GM23248 (cell line): ENCODE measurements around the gene IQGAP2. TPM values are rescaled to one million over a fixed set of nuclear protein-coding genes. Genes with fewer than 3 reads are reported as not detected.

ENCODE experiments used
- DNase-seq: peaks from one replicate; pipeline ENCODE4 v3.0.0-alpha.2; 2015
- H2AFZ ChIP-seq: fragments of 200-600 bp; sonication (generic); 2 replicates; pipeline ENCODE4 v1.6.1; 2016; ENCODE audit warnings: antibody characterized with exemption
- H3F3A ChIP-seq: fragments of 200-600 bp; sonication (generic); 2 replicates; pipeline ENCODE4 v1.6.1; 2016; ENCODE audit warnings: mild to moderate bottlenecking, antibody characterized with exemption, mixed run types; ENCODE audit not compliant: insufficient read depth
- H3K27ac ChIP-seq: fragments of 200-600 bp; sonication (generic); 2 replicates; pipeline ENCODE4 v1.5.1; 2016; ENCODE audit warnings: mild to moderate bottlenecking
- H3K27me3 ChIP-seq: fragments of 200-600 bp; sonication (generic); replicated peaks from 2 replicates; pipeline ENCODE4 v1.6.1; 2016; ENCODE audit warnings: mild to moderate bottlenecking; ENCODE audit not compliant: insufficient read depth
- H3K36me3 ChIP-seq: fragments of 200-600 bp; sonication (generic); 2 replicates; pipeline ENCODE4 v1.6.1; 2016; ENCODE audit warnings: low read depth, mild to moderate bottlenecking
- H3K4me1 ChIP-seq: fragments of 200-600 bp; sonication (generic); 2 replicates; pipeline ENCODE4 v1.6.1; 2016; ENCODE audit warnings: mild to moderate bottlenecking; ENCODE audit not compliant: insufficient read depth
- H3K4me2 ChIP-seq: fragments of 200-600 bp; sonication (generic); one replicate; pipeline ENCODE4 v1.6.1; 2016; ENCODE audit warnings: mild to moderate bottlenecking; ENCODE audit not compliant: unreplicated experiment
- H3K4me3 ChIP-seq: fragments of 200-600 bp; sonication (generic); 2 replicates; pipeline ENCODE4 v1.5.1; 2016; ENCODE audit warnings: mild to moderate bottlenecking
- H3K79me2 ChIP-seq: fragments of 200-600 bp; sonication (generic); 2 replicates; pipeline ENCODE4 v1.6.1; 2016; ENCODE audit warnings: mild to moderate bottlenecking; ENCODE audit not compliant: insufficient read depth
- H3K9ac ChIP-seq: fragments of 200-600 bp; sonication (generic); 2 replicates; pipeline ENCODE4 v1.6.1; 2016; ENCODE audit warnings: mild to moderate bottlenecking
- H3K9me2 ChIP-seq: fragments of 200-600 bp; sonication (generic); 2 replicates; pipeline ENCODE4 v1.6.1; 2016; ENCODE audit warnings: mixed run types, mild to moderate bottlenecking, moderate library complexity; ENCODE audit not compliant: insufficient read depth
- H3K9me3 ChIP-seq: fragments of 200-600 bp; sonication (generic); one replicate; pipeline ENCODE4 v1.6.1; 2017; ENCODE audit warnings: low read depth
- H4K20me1 ChIP-seq: fragments of 200-600 bp; sonication (generic); 2 replicates; pipeline ENCODE4 v1.6.0; 2016; ENCODE audit not compliant: insufficient read depth
- EZH2 ChIP-seq: fragments of 200-600 bp; sonication (generic); IDR thresholded peaks from 2 replicates; pipeline ENCODE4 v1.6.1; 2018; ENCODE audit warnings: antibody characterized with exemption, mild to moderate bottlenecking; ENCODE audit not compliant: insufficient read depth, poor library complexity, severe bottlenecking
- EZH2phosphoT487 ChIP-seq: fragments of 200-600 bp; sonication (generic); IDR thresholded peaks from 2 replicates; pipeline ENCODE4 v1.6.1; 2018; ENCODE audit warnings: antibody characterized with exemption, moderate library complexity, mild to moderate bottlenecking, low read depth; ENCODE audit not compliant: insufficient read depth
- WGBS, 2 experiments: methylation state at CpG; one replicate each; pipeline ENCODE4 v1.1.6; 2015 to 2017; ENCODE audit warnings: low lambda C conversion rate in 2 of 2, low coverage in 1 of 2; ENCODE audit errors: missing lambda C conversion rate in 2 of 2; 5-methylcytosine and 5-hydroxymethylcytosine counted together
- in situ Hi-C: fragments of 300-500 bp; cut with MboI; formaldehyde crosslinking; loops from 2 replicates; pipeline ENCODE4 v1.15.0; 2020
- polyA plus RNA-seq: library from polyadenylated mRNA; unstranded; fragments of >200 nt; fragmentation: Nextera tagmentation; extraction: Ambion mirVana; gene quantifications from 2 replicates; pipeline ENCODE4 v1.2.1, GENCODE V29; 2016
- total RNA-seq: library from RNA; depleted of rRNA; stranded (reverse); fragments of >200 nt; shearing (Covaris generic); gene quantifications from 2 replicates; pipeline ENCODE4 v1.2.3, GENCODE V29; 2014

Gene IQGAP2
- total and polyA plus RNA-seq, 2 experiments from 2014 or later, result 0.11 TPM; not detected in 1

DNA sequence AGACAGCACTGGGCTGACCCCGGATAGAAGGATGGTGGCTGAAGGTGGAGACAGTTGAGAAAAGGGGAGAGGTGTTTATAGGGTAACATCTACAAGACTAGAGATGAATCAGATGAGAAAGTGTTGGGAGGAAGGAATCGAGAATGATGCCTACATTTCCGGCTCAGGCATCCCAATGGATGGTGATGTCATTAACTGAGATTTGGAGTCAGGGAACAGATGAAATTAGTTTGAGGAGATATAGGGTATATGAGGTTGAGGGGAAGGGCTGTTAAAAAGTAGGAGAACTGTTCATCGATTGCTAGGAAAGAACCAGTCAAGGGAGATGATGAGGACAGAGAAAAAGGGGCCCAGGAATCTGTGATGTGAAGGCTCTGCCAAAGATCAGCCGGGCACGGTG lies 24.7 kb upstream of the IQGAP2 start:
- Histone ChIP-seq H3K9ac (no peak overlapping the region), H2AFZ (no peak overlapping the region), H3F3A (no peaks in the 10 kb centered on the region), H3K4me3 (no peak overlapping the region), H3K27ac (no peak overlapping the region), H3K27me3 (no peaks in the 10 kb centered on the region; the same call in 1 of the 2 replicates), H3K79me2 (no peaks in the 10 kb centered on the region), H4K20me1 (no peaks in the 10 kb centered on the region), H3K9me2 (no peaks in the 10 kb centered on the region), H3K36me3 (no peaks in the 10 kb centered on the region), H3K9me3 (no peaks in the 10 kb centered on the region), H3K4me2 (no peak overlapping the region), H3K4me1 (no peaks in the 10 kb centered on the region)
- 63 to 66% methylated on average over 6 of the region's 6 CpGs for WGBS, 2 experiments
- in situ Hi-C loops, result no loop called here
- TF ChIP-seq EZH2 (no peak), EZH2phosphoT487 (no peak)
- no peak for DNase-seq

DNA sequence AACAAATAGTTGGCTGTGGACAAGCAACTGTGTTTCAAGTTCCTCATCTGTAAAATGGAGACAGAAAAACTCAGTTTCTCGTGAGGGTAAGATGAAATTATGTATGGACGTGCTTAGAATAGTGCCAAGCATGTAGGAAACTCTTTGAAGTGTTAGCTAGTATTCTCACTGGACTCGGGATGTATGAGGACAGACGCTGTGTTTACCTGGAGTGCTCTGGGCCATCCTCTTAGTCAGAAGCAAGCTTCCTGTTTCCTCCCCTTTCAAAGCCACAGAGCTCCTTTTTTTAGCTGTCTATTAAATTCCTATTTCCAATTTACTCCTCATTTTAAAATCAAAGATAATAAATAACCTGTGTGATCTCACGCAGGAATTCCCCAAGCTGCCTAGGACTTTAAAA lies 23.8 kb upstream of the IQGAP2 start:
- no peaks in the 10 kb centered on the region for H3K9me3 ChIP-seq
- H4K20me1 ChIP-seq, result no peaks in the 10 kb centered on the region
- no peak overlapping the region for H3K9ac ChIP-seq
- H3F3A ChIP-seq, result no peaks in the 10 kb centered on the region
- H3K9me2 ChIP-seq, result no peaks in the 10 kb centered on the region
- no peak for DNase-seq
- no peaks in the 10 kb centered on the region for H3K4me1 ChIP-seq
- 56 to 68% methylated on average over 5 of the region's 5 CpGs for WGBS, 2 experiments
- H3K4me3 ChIP-seq, result no peak overlapping the region
- no peaks in the 10 kb centered on the region for H3K36me3 ChIP-seq
- no peak overlapping the region for H2AFZ ChIP-seq
- no peaks in the 10 kb centered on the region for H3K79me2 ChIP-seq
- in situ Hi-C loops, result no loop called here
- TF ChIP-seq EZH2phosphoT487, result no peak
- TF ChIP-seq EZH2, result no peak
- no peak overlapping the region for H3K4me2 ChIP-seq
- H3K27ac ChIP-seq, result no peak overlapping the region
- H3K27me3 ChIP-seq, result no peaks in the 10 kb centered on the region; the same call in 1 of the 2 replicates

DNA sequence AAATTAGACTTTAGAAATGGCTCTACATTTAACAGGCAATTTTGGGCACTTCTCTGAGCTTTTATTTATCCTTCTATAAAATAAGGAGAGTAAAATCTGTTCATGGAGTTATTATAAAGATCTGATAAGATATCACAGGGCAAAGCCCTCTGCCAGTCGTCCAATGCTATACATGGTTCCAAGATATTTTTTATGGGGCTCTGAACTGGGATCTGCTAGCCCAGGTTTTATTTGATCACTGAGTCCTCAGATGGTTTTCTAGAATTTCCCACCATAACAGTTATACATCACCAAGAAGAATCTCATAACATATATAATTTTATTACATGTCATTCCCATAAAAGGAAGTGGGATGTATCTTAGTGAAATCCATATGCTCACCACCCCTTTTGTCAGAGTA lies 23.2 kb upstream of the IQGAP2 start:
- no peaks in the 10 kb centered on the region for H3K9me3 ChIP-seq
- no peaks in the 10 kb centered on the region for H3F3A ChIP-seq
- H3K4me1 ChIP-seq, result no peaks in the 10 kb centered on the region
- WGBS, 2 experiments, result 50 to 56% methylated on average over 1 of the region's 1 CpG
- no peak overlapping the region for H3K4me3 ChIP-seq
- DNase-seq, result no peak
- no peaks in the 10 kb centered on the region for H3K9me2 ChIP-seq
- no peaks in the 10 kb centered on the region for H4K20me1 ChIP-seq
- H3K27me3 ChIP-seq, result no peaks in the 10 kb centered on the region; the same call in 1 of the 2 replicates
- no peak overlapping the region for H3K9ac ChIP-seq
- no peak overlapping the region for H2AFZ ChIP-seq
- in situ Hi-C loops, result no loop called here
- no peak for TF ChIP-seq EZH2phosphoT487
- no peaks in the 10 kb centered on the region for H3K79me2 ChIP-seq
- no peaks in the 10 kb centered on the region for H3K36me3 ChIP-seq
- H3K4me2 ChIP-seq, result no peak overlapping the region
- H3K27ac ChIP-seq, result no peak overlapping the region

DNA sequence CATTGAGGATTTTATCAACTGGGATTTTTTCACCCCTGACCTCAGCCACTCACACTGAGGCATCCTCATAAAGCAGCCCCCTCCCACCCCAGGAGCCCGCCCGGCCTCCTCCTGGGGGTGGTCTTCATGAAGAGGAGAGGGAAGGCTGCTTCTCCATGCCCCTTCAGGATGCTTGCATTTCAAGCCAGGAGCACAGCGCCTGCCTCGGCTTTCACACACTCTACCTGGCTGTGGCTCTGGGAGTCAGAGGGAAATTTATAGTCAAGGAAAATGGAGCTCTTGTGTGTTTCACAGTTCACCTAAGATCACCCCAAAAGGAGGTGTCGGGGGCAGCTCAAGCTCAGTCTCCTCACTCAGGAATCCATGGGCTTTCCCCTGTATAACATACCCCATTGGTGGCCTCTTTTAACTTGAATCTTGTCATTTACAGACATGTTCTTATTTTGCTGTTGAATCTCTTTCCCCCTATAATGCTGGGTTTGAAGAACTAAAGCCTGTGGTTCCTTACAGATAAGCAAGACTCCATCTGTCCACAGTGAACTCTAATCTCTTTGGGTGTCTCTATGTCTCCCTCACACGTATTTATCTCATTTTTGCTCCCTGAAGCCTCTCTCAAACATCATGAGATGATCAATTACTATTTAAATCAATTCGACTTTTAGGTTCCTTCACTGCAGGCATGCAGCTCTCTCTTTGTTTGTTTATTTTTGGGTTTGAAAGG lies 22.6 kb upstream of the IQGAP2 start:
- no peaks in the 10 kb centered on the region for H3F3A ChIP-seq
- no peak overlapping the region for H3K4me3 ChIP-seq
- H3K27ac ChIP-seq, result no peak overlapping the region
- in situ Hi-C loops, result no loop called here
- WGBS, 2 experiments, result 34 to 41% methylated on average over 7 of the region's 7 CpGs
- no peaks in the 10 kb centered on the region for H3K9me2 ChIP-seq
- TF ChIP-seq EZH2 (no peak), EZH2phosphoT487 (no peak)
- H3K4me2 ChIP-seq, result no peak overlapping the region
- H2AFZ ChIP-seq, result no peak overlapping the region
- no peaks in the 10 kb centered on the region for H3K79me2 ChIP-seq
- no peaks in the 10 kb centered on the region; the same call in 1 of the 2 replicates for H3K27me3 ChIP-seq
- no peaks in the 10 kb centered on the region for H4K20me1 ChIP-seq
- DNase-seq, result no peak
- H3K9me3 ChIP-seq, result no peaks in the 10 kb centered on the region
- H3K9ac ChIP-seq, result no peak overlapping the region
- H3K4me1 ChIP-seq, result no peaks in the 10 kb centered on the region
- H3K36me3 ChIP-seq, result no peaks in the 10 kb centered on the region
